Adrenal gland (tissue), 5 donors: ENCODE results near the gene PNPLA2.

Experiments
- CTCF ChIP-seq, 6 experiments: fragments of 450-650 bp in 4 of 6; fragments of 200-600 bp in 2 of 6; sonication (generic) in 1 of 6; IDR thresholded peaks; 1 replicate in 5 of 6; 2 replicates in 1 of 6; pipeline versions ENCODE4 v1.5.1 to v1.8.0; 2016 to 2021; ENCODE audit warnings: antibody characterized with exemption in 6 of 6, mild to moderate bottlenecking in 2 of 6, moderate library complexity in 1 of 6
- POLR2A ChIP-seq, 2 donors: fragments of 450-650 bp; IDR thresholded peaks; one replicate each; pipeline ENCODE4 v1.6.1; 2017; ENCODE audit warnings: antibody characterized with exemption in 2 of 2, mild to moderate bottlenecking in 2 of 2, moderate library complexity in 1 of 2
- donor health status: DM: no; HTN: no; CAD: no.

DNA sequence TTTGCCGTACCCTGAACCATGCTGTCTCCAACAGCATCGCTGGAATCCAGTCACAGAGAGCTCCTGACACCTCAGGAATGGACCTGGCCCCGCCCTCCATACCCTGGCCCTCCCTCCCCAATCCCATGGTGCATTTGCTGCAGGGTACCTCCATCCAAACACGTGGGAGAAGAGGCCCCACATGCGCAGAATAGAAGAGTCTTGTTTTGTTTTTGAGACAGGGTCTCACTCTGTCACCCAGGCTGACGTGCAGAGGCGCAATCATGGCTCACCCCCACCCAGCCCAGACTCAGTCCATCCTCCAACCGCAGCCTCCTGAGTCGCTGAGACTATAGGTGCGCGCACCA lies 2.3 kb upstream of the PNPLA2 start:
- TF ChIP-seq CTCF (IDR thresholded peaks at IDR 0.05) (no peak), POLR2A (IDR thresholded peaks at IDR 0.05) (no peak)
